NCI-H2107 treated with DMSO at 0.1 percent for 48 hours (cell line): ENCODE measurements around the gene CLN3.
"Not testable (repeated sequence)": the region's sequence is repeated elsewhere in the genome, so short reads cannot be mapped to it uniquely, and the experiment has no call there.

Experiments used
- DNase-seq: peaks from one replicate; lab custom pipeline; 2025; ENCODE audit not compliant: unreplicated experiment; lab: John Stamatoyannopoulos, UW

The CLN3 gene

DNA sequence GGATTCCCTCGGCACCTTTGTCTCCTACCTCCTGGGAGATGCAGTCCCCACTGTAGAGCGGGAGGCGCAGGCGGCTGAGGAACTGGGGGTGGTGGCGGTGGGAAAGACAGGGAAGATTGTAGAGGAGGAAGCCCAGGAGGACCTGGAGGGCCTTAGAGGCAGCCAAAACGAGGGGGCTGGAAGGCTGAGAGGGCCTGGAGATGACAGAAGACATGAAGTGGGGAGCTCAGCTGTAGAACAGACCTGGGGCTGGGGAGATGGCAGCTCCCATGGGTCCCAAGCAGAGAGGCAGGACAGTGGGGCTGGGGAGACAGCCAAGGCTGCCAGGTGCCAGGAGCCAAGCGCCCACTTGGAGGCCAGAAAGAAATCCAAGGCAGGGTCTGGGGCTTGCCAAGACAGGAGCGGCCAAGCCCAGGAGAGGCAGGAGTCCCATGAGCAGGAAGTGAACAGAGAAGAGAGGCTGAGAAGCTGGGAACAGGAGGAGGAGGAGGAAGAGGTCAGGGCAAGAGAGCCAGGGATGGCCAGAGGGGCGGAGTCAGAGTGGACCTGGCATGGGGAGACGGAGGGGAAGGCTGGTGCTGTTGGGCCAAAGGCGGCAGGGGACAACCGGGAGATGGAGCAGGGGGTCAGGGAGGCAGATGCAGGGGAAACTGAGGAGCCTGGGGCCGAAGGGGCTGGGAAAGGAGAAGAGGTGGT, 3.4 kb upstream of the CLN3 start:
- no peak for DNase-seq

DNA sequence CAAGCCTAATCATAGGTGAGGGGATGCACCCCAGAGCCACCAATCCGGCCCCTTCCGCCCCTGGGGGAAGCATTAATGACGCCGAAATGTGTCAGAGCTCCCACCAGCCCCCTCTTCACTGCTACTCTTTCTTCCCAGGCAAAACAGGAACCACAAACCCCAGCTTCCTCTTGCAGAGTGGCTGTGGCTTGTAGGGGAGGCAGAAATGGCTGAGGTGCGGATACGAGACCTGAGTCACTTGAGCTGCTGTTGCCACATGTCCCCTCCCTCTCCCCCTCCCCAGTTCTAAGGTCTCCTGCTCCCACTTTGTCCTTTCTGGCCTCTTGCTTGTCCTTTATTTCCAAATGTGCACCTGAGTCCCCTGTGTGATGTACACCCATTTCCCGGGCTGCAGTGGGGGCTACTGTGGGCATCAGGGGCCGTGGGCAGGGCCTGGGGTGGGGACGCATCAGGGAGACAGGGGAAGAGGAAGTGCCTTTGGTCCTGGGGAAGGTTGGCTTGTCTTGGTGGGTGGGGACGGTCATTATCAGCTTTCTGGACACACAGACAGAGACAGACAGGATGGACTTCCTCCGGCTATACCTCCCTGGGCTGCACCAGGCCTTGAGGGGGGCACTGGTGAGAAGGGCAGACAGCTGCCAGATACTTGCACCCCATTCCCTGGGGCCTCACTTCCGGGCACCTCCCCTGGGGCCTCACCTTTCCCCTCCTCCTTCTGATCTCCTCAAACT, 2.4 kb upstream of the CLN3 start, which contains the start of gene APOBR:
Gene APOBR, plus strand, starts transcription at position 523 of the 731 bp plus-strand sequence. Its CDS starts 39 bp downstream, at position 562.
- DNase-seq: no peak

DNA sequence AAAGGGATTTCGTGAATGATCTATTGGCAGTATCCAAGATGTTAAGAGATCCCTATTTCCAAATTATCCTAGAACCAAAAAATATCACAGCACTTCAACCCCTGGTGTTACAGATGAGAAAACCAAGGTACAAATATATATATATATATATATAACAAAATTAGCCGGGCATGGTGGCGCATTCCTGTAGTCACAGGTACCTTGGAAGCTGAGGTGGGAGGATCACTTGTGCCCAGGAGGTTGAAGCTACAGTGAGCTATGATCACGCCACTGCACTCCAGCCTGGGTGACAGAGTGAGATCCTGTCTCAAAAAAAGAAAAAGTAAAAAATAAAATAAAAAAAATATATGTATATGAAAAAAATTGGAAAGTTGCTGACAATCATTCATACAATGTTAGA, 637 bp upstream of the CLN3 start:
- DNase-seq: no peak

DNA sequence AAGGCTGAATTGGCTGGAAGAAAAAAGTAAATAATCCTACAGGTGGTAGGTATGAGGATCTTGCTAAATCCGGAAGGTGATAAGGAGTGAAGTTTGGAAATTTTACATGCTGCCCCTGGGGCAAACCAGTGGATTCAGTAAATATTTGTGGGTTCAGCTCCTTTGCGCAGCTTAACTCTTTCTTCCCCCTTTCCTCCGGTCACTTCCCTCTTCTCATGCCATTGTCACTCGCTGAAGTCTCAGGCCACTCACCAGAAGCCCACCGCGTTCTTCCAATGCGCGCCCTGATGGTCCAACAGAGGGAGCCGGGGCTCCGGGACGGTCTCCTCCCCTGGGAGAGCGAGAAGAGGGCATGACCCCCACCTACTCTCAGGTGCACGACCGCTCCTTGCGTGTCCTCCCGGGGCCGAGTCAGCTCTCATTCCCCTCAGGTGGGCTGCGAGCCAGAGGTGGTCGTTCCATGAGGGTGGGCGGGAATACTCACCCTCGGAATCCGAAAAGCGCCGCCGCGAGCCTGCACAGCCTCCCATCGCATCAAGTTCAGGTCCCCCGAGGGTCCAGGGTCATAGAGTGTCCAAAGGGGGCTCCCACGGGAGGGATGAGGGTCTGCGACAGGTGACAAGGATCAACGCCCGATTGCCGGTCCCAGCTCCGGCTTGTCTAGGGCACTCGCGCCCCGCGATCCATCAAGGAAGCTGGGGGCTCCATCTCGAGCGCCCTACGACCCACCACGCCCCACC, 474 bp downstream of the CLN3 start:
- no peak for DNase-seq

DNA sequence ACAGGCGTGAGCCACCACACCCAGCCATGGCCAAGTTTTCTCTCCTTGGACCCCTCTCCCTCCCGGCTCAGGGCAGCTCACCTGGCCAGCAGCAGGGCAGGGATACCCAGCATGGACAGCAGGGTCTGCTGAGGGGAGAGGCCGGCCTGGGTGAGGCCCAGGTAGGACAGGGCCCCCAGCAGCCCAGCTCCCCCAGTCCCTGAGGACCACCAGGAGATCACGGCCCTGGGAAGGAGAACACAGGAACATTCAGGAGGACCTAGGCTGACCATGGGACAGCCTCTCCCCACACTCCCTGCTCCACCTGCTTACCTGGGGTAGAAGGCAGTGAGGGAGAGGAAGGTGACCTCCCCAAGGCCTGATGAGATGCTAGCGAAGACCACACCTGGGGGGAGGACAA, 5.6 kb downstream of the CLN3 start:
- no peak for DNase-seq

DNA sequence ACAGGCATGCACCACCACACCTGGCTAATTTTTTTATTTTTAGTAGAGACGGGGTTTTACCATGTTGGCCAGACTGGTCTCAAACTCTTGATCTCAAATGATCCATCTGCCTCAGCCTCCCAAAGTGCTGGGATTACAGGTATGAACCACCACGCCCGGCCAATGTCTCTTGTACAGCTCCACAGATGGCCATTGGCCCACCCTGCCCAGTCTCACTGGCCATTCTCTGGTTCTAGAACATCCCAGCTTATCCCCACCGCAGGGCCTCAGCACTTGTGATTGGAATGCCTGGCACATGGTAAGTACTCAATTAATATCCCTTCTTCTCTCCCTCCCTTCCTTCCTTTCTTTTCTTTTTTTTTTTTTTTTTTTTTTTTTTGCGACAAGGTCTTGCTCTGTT, 8.5 kb downstream of the CLN3 start:
- DNase-seq: not testable (repeated sequence)

DNA sequence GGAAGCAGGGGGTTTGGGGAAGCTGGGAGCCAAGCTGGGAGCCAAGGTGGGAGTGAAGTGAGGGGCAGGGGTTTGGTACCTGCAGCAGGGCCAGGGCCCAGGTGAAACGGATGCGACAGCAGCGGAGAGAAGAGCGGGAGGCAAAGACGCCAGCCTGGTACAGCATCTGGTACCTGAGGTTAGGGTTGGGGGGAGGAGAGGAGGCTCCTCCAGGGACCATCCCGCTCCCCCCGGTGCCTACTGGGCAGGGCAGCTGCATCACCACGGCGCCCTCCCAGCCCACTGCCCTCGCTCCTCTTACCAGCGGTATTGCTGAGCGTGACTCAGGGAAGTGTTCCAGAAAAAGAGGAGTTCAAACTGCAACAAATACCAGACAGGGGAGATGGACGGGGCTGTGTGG, 9.8 kb downstream of the CLN3 start:
- DNase-seq: no peak

DNA sequence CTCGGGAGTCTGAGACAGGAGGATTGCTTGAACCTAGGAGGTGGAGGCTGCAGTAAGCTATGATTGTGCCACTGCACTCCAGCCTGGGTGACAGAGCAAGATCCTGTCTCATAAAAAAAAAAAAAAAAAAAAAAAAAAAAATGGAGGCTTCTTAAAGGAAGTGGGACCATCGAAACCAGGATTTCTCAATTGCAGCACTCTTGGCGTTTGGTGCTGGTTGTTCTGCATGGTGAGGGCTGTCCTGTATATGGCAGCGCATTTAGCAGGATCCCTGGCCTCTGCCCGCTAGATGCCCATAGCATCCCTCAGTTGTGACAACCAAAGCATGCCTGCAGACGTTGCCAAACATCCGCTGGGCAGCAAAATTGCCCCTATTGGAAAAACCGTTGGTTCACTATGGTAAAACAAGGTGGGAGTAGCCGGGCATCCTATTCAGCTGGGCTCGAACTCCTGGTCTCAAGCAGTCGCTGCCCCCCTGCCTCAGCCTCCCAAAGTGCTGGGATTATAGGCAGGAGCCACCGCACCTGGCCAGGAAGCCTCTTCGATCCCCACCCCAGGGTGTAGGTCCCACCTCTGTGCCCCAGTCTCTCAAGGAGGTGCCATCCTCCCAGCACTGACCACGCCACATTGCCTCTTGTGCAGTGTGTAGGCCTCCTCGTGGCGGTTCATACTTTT, 13.2 kb downstream of the CLN3 start:
- no peak for DNase-seq

DNA sequence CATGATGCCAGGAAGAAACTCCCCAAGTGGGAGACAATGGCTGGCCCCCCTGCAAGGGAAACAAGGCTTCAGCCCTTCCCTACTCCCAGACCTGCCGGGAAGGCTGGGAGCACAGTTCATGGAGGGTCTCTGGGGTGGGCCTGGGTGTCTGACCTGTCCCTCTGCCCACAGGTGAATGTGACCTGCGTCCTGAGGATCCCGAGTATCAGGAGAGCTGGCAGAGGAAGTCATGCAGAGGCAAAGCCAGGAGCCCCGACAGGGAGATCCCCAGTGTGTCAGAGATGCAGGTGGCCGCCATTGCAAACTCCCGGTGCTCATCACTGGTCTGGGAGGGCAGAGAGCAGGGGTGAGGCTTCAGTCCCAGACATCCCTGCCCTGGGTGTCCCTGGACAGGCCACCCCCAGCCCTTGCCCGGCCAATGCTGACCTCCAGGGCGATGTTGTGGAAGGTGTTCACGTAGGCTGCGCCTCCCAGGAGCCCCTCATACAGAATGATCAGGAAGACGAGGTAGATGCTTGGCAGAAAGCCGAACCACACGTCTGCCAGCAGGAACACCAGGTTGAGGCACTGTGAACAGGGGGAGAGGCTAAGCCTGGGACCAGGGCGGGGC, 14.5 kb downstream of the CLN3 start:
- no peak for DNase-seq

DNA sequence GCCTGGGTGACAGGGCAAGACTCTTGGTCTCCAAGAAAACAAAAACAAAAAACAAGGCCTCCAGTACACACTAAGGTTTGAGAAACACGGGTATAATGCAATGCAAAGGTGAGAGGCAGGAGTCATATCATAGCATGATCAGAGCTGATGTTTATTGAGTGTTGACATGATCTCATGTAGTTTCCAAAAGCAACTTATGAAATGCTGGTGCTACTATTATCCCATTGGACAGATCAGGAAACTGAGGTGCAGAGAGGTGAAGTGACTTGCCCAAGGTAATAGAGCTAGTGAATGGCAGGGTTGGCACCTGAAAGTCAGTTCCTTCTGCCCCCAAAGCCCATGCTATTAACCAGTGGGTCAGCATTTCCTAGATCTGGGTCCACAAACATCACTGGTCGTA, 16.7 kb downstream of the CLN3 start:
- no peak for DNase-seq

DNA sequence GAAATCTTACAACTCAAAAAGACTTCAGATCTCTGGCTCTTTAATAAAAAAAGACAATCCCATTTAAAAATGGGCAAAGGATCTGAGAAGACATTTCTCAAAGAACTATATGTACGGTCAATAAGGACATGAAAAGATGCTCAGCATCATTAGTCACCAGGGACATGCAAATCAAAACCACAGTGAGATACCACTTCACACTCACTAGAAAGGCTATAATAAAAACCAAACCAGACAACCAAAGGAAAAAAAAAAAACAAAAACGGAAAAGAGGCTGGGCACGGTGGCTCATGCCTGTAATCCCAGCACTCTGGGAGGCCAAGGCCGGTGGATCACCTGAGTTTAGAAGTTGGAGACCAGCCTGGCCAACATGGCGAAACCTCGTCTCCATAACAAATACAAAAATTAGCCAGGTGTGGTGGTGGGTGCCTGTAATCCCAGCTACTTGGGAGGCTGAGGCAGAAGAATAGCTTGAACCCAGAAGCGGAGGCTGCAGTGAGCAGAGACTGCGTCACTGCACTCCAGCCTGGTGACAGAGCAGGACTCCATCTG, 18.1 kb downstream of the CLN3 start:
- DNase-seq: no peak

DNA sequence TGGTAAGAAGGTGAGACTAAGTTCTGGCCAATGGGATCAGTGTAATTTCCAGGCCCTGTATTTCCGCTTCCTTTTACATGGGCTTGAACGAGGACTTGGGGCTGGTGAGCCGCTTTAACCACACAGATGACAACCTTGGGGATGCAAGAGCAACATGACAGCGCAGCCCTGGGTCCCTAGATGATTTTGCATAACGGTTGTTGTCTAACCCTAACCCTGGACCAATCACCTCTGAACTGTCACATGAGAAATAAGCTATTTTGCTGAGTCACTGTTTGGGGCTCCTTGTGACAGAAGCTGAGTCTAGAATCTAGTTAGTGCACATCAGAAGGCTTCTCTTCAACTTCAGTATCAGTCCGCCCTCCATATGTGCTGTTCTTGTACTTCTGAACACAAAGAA, 44.8 kb downstream of the CLN3 start:
- not testable (repeated sequence) for DNase-seq

DNA sequence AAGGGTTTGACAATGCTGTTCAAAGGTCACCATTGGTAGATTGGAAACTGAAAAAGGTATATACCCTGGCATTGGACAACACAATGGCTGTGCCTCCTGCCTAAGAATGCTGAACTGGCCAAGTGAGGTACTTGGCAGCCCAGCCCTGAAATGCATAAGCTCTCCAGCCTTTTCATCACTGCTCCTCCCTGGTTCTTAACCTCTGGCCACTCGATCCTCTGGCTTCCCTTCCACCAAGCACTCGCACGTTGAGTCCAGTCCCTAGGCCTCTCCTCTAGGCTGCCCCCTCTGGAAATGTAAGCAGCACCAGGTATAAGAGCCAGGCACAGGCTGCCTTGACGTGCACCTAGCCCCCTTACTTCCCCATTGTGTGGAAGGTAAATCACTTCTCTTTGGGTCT, 45.5 kb downstream of the CLN3 start:
- not testable (repeated sequence) for DNase-seq

DNA sequence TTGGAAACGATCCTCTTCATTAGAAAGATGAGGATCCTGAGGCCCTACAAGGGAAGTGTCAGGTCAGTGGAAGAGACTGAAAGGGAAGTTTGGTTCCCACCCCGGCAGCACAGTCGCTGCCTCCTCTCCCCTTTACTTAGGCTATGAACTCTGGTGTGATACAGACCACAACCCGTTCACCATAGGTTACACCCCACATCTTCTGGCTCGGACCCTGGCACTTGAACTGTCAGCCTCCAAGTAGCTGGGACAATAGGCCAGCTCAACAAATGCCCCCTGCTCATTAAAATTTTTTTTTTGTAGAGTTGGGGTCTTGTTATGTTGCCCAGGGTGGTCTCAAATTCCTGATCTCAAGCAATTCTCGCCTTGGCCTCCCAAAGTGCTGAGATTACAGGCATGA, 47.9 kb downstream of the CLN3 start:
- DNase-seq: not testable (repeated sequence)

DNA sequence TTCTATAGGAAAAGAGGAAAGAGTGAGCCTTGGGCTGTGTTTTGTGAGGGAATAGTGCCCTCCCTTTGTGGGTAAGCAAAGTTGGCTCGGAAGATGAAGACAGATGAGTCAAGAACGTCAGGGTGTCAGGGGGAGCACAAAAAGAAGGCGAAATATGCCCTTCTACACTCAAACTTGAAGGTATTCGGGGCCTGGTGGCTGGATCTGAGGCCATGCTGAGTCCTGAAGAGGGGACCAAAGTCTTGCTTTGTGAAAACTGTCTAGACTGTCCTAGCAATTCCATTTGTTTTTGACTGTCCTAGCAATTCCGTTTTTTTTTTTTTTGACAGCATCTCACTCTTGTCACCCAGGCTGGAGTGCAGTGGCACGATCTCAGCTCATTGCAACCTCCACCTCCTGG, 53.0 kb downstream of the CLN3 start:
- not testable (repeated sequence) for DNase-seq

DNA sequence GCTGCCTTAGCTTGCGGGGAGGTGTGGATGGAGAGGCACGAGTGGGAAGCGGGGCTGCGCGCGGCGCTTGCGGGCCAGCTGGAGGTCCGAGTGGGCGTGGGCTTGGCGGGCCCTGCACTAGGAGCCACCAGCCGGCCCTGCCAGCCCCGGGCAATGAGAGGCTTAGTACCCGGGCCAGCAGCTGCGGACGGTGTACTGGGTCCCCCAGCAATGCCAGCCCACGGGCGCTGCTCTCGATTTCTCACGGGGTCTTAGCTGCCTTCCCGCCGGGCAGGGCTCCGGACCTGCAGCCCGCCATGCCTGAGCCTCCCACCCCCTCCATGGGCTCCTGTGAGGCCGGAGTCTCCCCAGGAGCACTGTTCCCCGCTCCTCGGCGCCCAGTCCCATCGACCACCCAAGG, 56.5 kb downstream of the CLN3 start:
- DNase-seq: not testable (repeated sequence)
